GM12878 (cell line): Measurements from ENCODE around the gene SPATS1. TPM values are rescaled to one million over a fixed set of nuclear protein-coding genes. Genes with fewer than 3 reads are reported as not detected.

Source experiments
- ATAC-seq: fragments of 200-7000 bp; cut with Tn5 transposase; 3 replicates; pipeline ENCODE4 v1.9.1; 2020; ENCODE audit warnings: mild to moderate bottlenecking, moderate library complexity
- BruUV-seq: library from RNA; stranded (reverse); fragments of 400-500 nt; replicated peaks from 2 replicates; lab custom pipeline; 2021; lab: Mats Ljungman, UMichigan
- CTCF ChIA-PET: fragments of 300-600 bp; sonication (Branson Sonifier 250); formaldehyde crosslinking; extraction: SDS; loops from one replicate; lab custom pipeline; 2021; ENCODE audit warnings: inconsistent platforms; lab: Yijun Ruan, JAX
- POLR2A ChIA-PET: fragments of 350-600 bp; formaldehyde crosslinking; extraction: SDS; loops from one replicate; lab custom pipeline; 2021; ENCODE audit warnings: inconsistent platforms; lab: Charles Lee
- RAD21 ChIA-PET: fragments of 300-600 bp; sonication (Branson Sonifier 250); formaldehyde crosslinking; loops from one replicate; lab custom pipeline; 2023; ENCODE audit warnings: antibody characterized with exemption; ENCODE audit not compliant: unreplicated experiment; lab: Charles Lee
- SMC1A ChIA-PET: fragments of 300-600 bp; sonication (Branson Sonifier 250); formaldehyde crosslinking; loops from one replicate; lab custom pipeline; 2023; ENCODE audit not compliant: unreplicated experiment, uncharacterized antibody; lab: Charles Lee
- DNase-seq: peaks from one replicate; pipeline ENCODE4 v3.0.0-alpha.2; 2011; ENCODE audit warnings: low read depth, low spot score
- FAIRE-seq: peaks from 3 replicates; lab custom pipeline; 2011; peaks lifted over from hg19 to GRCh38; lab: Jason Lieb, UNC
- H2AFZ ChIP-seq: 2 replicates; pipeline ENCODE4 v1.6.0; 2011; ENCODE audit warnings: low read depth, low read length, control low read depth; ENCODE audit not compliant: control insufficient read depth
- H3K27ac ChIP-seq: 2 replicates; pipeline ENCODE4 v1.5.1; 2011; ENCODE audit warnings: control low read depth; ENCODE audit not compliant: control insufficient read depth, insufficient read depth
- H3K27me3 ChIP-seq, 2 experiments: replicated peaks in 1 of 2; 2 replicates each; pipeline versions ENCODE4 v1.6.0 to v1.6.1; 2011; ENCODE audit warnings: low read length in 1 of 2; ENCODE audit not compliant: control insufficient read depth in 2 of 2, insufficient read depth in 2 of 2
- H3K36me3 ChIP-seq, 2 experiments: 2 replicates each; pipeline ENCODE4 v1.5.1; 2011; ENCODE audit warnings: low read length in 1 of 2; ENCODE audit not compliant: control insufficient read depth in 2 of 2, insufficient read depth in 2 of 2
- H3K4me1 ChIP-seq: 2 replicates; pipeline ENCODE4 v1.6.1; 2011; ENCODE audit warnings: mild to moderate bottlenecking, low read length, moderate library complexity, mixed read lengths; ENCODE audit not compliant: control insufficient read depth, insufficient read depth
- H3K4me2 ChIP-seq: 2 replicates; pipeline ENCODE4 v1.6.0; 2011; ENCODE audit warnings: control low read depth; ENCODE audit not compliant: control insufficient read depth, insufficient read depth
- H3K4me3 ChIP-seq: fragments of 200-600 bp; sonication (generic); 2 replicates; pipeline ENCODE4 v1.5.1; 2016
- H3K79me2 ChIP-seq: 2 replicates; pipeline ENCODE4 v1.6.0; 2011; ENCODE audit warnings: low read length; ENCODE audit not compliant: control insufficient read depth, insufficient read depth
- H3K9ac ChIP-seq: 2 replicates; pipeline ENCODE4 v1.8.0; 2011; ENCODE audit warnings: low read length, control low read depth, mixed read lengths; ENCODE audit not compliant: control insufficient read depth, insufficient read depth
- H3K9me3 ChIP-seq: replicated peaks from 3 replicates; pipeline ENCODE4 v1.5.1; 2011; ENCODE audit warnings: mild to moderate bottlenecking, low read length; ENCODE audit not compliant: control insufficient read depth, insufficient read depth
- H4K20me1 ChIP-seq: 2 replicates; pipeline ENCODE4 v1.6.0; 2011; ENCODE audit not compliant: control insufficient read depth, insufficient read depth
- BCL11A ChIP-seq: IDR thresholded peaks from 2 replicates; pipeline ENCODE4 v1.6.1; 2011; ENCODE audit warnings: low read depth, low read length
- BRCA1 ChIP-seq: IDR thresholded peaks from 2 replicates; pipeline ENCODE4 v1.6.1; 2011; ENCODE audit warnings: low read depth, low read length, improper control_type of control experiment
- E2F8 ChIP-seq: fragments of 450-650 bp; IDR thresholded peaks from 2 replicates; pipeline ENCODE4 v1.6.1; 2018; ENCODE audit warnings: mild to moderate bottlenecking, low read depth, moderate library complexity; ENCODE audit not compliant: partially characterized antibody
- JUNB ChIP-seq: IDR thresholded peaks from 2 replicates; pipeline ENCODE4 v1.6.1; 2016; ENCODE audit warnings: antibody characterized with exemption, mild to moderate bottlenecking
- NFYA ChIP-seq: IDR thresholded peaks from 2 replicates; pipeline ENCODE4 v1.6.1; 2011; ENCODE audit warnings: low read depth, mild to moderate bottlenecking, low read length, improper control_type of control experiment, borderline replicate concordance
- NR2C2 ChIP-seq: IDR thresholded peaks from 2 replicates; pipeline ENCODE4 v1.6.1; 2011; ENCODE audit warnings: borderline replicate concordance, low read depth; ENCODE audit not compliant: control insufficient read depth, insufficient read length
- NR2F1 ChIP-seq: fragments of 450-650 bp; conservative IDR thresholded peaks from 2 replicates; pipeline ENCODE4 v1.6.1; 2017; ENCODE audit warnings: mild to moderate bottlenecking
- RB1 ChIP-seq: fragments of 450-650 bp; formaldehyde crosslinking; IDR thresholded peaks from 2 replicates; pipeline ENCODE4 v1.6.1; 2017; ENCODE audit warnings: mild to moderate bottlenecking, borderline replicate concordance
- SMAD5 ChIP-seq: IDR thresholded peaks from 2 replicates; pipeline ENCODE4 v1.6.1; 2016; ENCODE audit warnings: antibody characterized with exemption, low read depth
- WGBS: methylation state at CpG from one replicate; pipeline ENCODE4 v1.1.6; 2016; ENCODE audit warnings: low lambda C conversion rate; ENCODE audit not compliant: insufficient replicate concordance, insufficient coverage; ENCODE audit errors: missing lambda C conversion rate; 5-methylcytosine and 5-hydroxymethylcytosine counted together
- in situ Hi-C: fragments of 300-500 bp; cut with MboI; formaldehyde crosslinking; loops from 9 replicates; pipeline ENCODE4 v1.14.3; 2018; ENCODE audit warnings: mixed read lengths
- intact Hi-C: fragments of 100-400 bp; cut with micrococcal nuclease; formaldehyde crosslinking; loops from one replicate; pipeline ENCODE4 v1.14.2; 2022; ENCODE audit not compliant: unreplicated experiment
- polyA plus RNA-seq, 11 experiments: library from polyadenylated mRNA; depleted of rRNA in 4 of 11; unstranded in 6 of 11; stranded (reverse) in 5 of 11; fragments of >200 nt; fragmentation: Nextera tagmentation in 4 of 11; fragmentation: Illumina TruSeq in 1 of 11; extraction: Ambion mirVana in 4 of 11; extraction: Trizol in 1 of 11; gene quantifications; 1 replicate in 1 of 11; 2 replicates in 10 of 11; pipeline versions ENCODE4 v1.2.1 to v1.2.3, GENCODE V29; 2011 to 2016; ENCODE audit warnings: inconsistent platforms in 2 of 11, missing spikeins in 2 of 11, low read depth in 1 of 11
- total RNA-seq, 4 experiments: library from RNA; depleted of rRNA in 3 of 4; stranded (reverse); fragments of >200 nt in 3 of 4; fragmentation: Illumina TruSeq in 1 of 4; extraction: Trizol in 1 of 4; gene quantifications; 2 replicates each; pipeline versions ENCODE4 v1.2.1 to v1.2.3, GENCODE V29; 2013 to 2021

Gene SPATS1
- total and polyA plus RNA-seq, 10 of the 15 experiments (the other 5 are each of a cell fraction or from before 2014, with no cell fraction given), result 0.12 TPM; not detected in 9

- no peak for DNase-seq
- ChIA-PET POLR2A (no interaction called here), CTCF (interaction anchor here (1.0 to 1.5 kb wide), 2 partner anchors 10 to 23 kb away, joined by 3 to 4 read pairs; no protein-coding TSS in a partner anchor), RAD21 (no interaction called here), SMC1A (no interaction called here)
- H3K4me2 ChIP-seq, result no peak overlapping the region
- no peak overlapping the region for H3K9ac ChIP-seq
- H3K9me3 ChIP-seq, result no peaks in the 10 kb centered on the region
- BruUV-seq, result no TSS peak
- TF ChIP-seq SMAD5, result no peak
- no peak for TF ChIP-seq NR2C2
- TF ChIP-seq RB1, result no peak
- TF ChIP-seq NR2F1, result no peak
- no peak for TF ChIP-seq NFYA
- TF ChIP-seq E2F8, result no peak
- no peak for TF ChIP-seq BCL11A
- no peak for TF ChIP-seq JUNB
- TF ChIP-seq BRCA1, result no peak
- H3K27me3 ChIP-seq, result no peaks in the 10 kb centered on the region; a peak in 2 of 4 replicates
- peaks cover 5% of the 10 kb centered on the region for H3K4me1 ChIP-seq
- ATAC-seq, result no peak
- in situ Hi-C loops, result no loop called here
- WGBS, result 22% methylated on average over 3 of the region's 3 CpGs
- H2AFZ ChIP-seq, result no peak overlapping the region
- no peak overlapping the region for H3K4me3 ChIP-seq
- intact Hi-C loops, result no loop called here
- FAIRE-seq, result no peak
- H3K27ac ChIP-seq, result no peak overlapping the region
- peaks cover 0 to 7% of the 10 kb centered on the region in 2 experiments; a peak in 2 of 4 replicates for H3K36me3 ChIP-seq
- no peaks in the 10 kb centered on the region for H4K20me1 ChIP-seq
- H3K79me2 ChIP-seq, result peaks cover 11% of the 10 kb centered on the region
Observed at GRCh38 chr6:44315516-44315915, 26.9 kb upstream of the SPATS1 start.
